ENCODE data around the gene MTHFD1L.
"Not testable (repeated sequence)": the region's sequence is repeated elsewhere in the genome, so short reads cannot be mapped to it uniquely, and the experiment has no call there.

Gene MTHFD1L

GRCh38 chr6:151109869-151110575, 244.5 kb downstream of the MTHFD1L start:
- no peak overlapping the region for H3K4me3 ChIP-seq (ENCODE audit: low read depth, low read length)
- TF ChIP-seq CTCF (IDR thresholded peaks at IDR 0.05; ENCODE audit: low read depth, low read length) = no peak

GRCh38 chr6:151110576-151110905, 245.0 kb downstream of the MTHFD1L start:
- no peak for TF ChIP-seq CTCF (IDR thresholded peaks at IDR 0.05; ENCODE audit: low read depth, low read length)
- no peak overlapping the region for H3K4me3 ChIP-seq (ENCODE audit: low read depth, low read length)

GRCh38 chr6:151111670-151112069, 246.2 kb downstream of the MTHFD1L start:
- TF ChIP-seq CTCF (IDR thresholded peaks at IDR 0.05; ENCODE audit: low read depth, low read length) = no peak

GRCh38 chr6:151112130-151112529, 246.6 kb downstream of the MTHFD1L start:
- H3K4me3 ChIP-seq (ENCODE audit: low read depth, low read length) = no peak overlapping the region
- TF ChIP-seq CTCF (IDR thresholded peaks at IDR 0.05; ENCODE audit: low read depth, low read length) = no peak

More at GRCh38 chr6:151111670-151112069, 246.2 kb downstream of the MTHFD1L start:
- no peak overlapping the region for H3K4me3 ChIP-seq (ENCODE audit: low read depth, low read length)

GRCh38 chr6:151112884-151113283, 247.4 kb downstream of the MTHFD1L start:
- not testable (repeated sequence) for H3K4me3 ChIP-seq (ENCODE audit: low read depth, low read length)

GRCh38 chr6:151113641-151114040, 248.1 kb downstream of the MTHFD1L start:
- no peak for TF ChIP-seq CTCF (IDR thresholded peaks at IDR 0.05; ENCODE audit: low read depth, low read length)
- H3K4me3 ChIP-seq (ENCODE audit: low read depth, low read length) = no peak overlapping the region

GRCh38 chr6:151118461-151119123, 253.1 kb downstream of the MTHFD1L start:
- H3K4me3 ChIP-seq (ENCODE audit: low read depth, low read length) = no peak overlapping the region
- no peak for TF ChIP-seq CTCF (IDR thresholded peaks at IDR 0.05; ENCODE audit: low read depth, low read length)
